Liver (tissue), 3 donors: Measurements from ENCODE around the gene USP24.

Experiments
- JUND ChIP-seq, 2 donors: IDR thresholded peaks; 2 replicates each; pipeline ENCODE4 v1.6.1; 2016; ENCODE audit warnings: antibody characterized with exemption in 2 of 2
- SP1 ChIP-seq: IDR thresholded peaks from 2 replicates; pipeline ENCODE4 v1.6.1; 2018; ENCODE audit warnings: antibody characterized with exemption, mild to moderate bottlenecking
- TAF1 ChIP-seq: conservative IDR thresholded peaks from 2 replicates; pipeline ENCODE4 v1.6.1; 2016; ENCODE audit warnings: antibody characterized with exemption, mild to moderate bottlenecking
- TF ChIP-seq, protein P1 (sequence below): fragments of 150-350 bp; IDR thresholded peaks from 2 replicates; pipeline ENCODE4 v1.5.1; 2017; ENCODE audit warnings: improper control_type of control experiment, low read depth, low read length; ENCODE audit not compliant: missing input control
- TF ChIP-seq, protein P2 (sequence below): IDR thresholded peaks from 2 replicates; pipeline ENCODE4 v1.6.1; 2016; ENCODE audit warnings: antibody characterized with exemption
- donor health status: healthy.
- donor health status: healthy.

DNA sequence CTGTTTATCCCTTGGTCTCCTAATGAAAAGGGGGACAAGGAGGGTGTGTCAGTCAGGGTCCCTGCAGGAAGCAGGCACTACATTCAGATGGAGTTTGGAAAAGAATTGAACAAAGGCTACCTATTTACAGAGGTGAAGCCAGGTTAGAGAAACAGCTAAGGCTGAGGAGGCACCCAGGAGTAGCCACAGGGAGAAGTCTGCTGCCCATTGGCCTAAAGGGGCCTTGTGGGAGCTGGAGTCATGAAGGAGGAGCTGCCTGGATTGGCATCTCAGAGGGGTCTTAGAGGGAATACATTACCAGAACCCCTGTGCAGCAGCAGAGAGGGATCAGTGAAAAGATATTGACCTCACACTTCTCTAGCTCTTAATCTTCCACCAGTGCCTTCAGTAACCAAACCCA lies 31.2 kb upstream of the USP24 start:
- TF ChIP-seq JUND (IDR thresholded peaks at IDR 0.05) (no peak), SP1 (no peak), TAF1 (no peak)
- TF ChIP-seq, protein P1, sequence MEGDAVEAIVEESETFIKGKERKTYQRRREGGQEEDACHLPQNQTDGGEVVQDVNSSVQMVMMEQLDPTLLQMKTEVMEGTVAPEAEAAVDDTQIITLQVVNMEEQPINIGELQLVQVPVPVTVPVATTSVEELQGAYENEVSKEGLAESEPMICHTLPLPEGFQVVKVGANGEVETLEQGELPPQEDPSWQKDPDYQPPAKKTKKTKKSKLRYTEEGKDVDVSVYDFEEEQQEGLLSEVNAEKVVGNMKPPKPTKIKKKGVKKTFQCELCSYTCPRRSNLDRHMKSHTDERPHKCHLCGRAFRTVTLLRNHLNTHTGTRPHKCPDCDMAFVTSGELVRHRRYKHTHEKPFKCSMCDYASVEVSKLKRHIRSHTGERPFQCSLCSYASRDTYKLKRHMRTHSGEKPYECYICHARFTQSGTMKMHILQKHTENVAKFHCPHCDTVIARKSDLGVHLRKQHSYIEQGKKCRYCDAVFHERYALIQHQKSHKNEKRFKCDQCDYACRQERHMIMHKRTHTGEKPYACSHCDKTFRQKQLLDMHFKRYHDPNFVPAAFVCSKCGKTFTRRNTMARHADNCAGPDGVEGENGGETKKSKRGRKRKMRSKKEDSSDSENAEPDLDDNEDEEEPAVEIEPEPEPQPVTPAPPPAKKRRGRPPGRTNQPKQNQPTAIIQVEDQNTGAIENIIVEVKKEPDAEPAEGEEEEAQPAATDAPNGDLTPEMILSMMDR = no peak
- TF ChIP-seq, protein P2, sequence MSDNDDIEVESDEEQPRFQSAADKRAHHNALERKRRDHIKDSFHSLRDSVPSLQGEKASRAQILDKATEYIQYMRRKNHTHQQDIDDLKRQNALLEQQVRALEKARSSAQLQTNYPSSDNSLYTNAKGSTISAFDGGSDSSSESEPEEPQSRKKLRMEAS = no peak
